ENCODE data around the gene ADAMTS16.

ADAMTS16 gene

GRCh38 chr5:5141625-5142525 is 1.7 kb downstream of the ADAMTS16 start:
- peak; percentile 26 for DNase-seq (ENCODE audit: low read depth)

DNA sequence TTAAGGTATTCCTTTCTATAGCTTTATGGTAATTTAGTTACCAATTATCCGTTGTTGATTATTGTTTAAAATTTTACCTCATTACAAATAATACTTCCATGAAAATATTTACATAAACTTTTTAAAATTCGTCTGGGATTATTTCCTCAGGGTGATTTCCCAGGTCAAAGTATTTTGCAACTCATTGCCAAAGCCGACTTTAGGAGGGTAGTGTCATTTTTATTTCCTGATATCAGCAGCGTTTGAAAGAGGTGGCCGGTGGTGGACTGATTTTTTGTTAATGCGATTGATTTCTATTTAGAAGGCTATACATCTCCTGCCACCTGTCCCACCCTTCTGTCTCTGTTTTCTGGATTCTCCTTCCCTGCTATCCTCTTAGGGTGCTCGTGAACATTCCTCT is 4.3 kb downstream of the ADAMTS16 start:
- no peak for DNase-seq (ENCODE audit: low read depth)

DNA sequence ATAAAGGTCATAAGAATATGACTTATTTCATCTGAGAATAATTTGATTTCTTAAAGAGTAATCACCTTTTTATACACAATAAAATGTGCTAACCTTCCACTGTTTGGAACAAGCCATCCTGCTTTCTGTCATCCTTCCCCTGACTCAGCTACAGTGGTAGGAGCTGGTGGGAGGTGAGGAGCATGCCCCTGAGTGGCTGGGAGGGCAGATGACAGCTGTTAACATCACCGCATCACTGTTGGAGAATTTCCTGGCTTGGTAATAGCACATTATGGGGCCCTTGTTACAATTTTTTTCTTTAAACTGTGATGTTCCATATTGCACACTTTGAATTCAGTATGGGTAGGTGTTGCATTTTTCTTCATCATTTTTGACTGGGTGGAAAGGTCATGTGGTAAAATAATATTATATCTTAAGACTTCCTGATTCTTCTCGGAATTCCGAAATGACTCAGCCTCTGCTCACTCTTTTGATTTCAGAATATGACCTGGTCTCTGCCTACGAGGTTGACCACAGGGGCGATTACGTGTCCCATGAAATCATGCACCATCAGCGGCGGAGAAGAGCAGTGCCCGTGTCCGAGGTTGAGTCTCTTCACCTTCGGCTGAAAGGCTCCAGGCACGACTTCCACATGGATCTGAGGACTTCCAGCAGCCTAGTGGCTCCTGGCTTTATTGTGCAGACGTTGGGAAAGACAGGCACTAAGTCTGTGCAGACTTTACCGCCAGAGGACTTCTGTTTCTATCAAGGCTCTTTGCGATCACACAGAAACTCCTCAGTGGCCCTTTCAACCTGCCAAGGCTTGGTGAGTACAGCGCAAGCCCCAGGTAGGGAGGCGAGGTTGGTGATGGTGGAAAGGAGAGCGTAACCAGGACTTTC is 5.8 kb downstream of the ADAMTS16 start:
- no peak for DNase-seq (ENCODE audit: low read depth)

GRCh38 chr5:5146530-5147160 is 6.5 kb downstream of the ADAMTS16 start:
- DNase-seq (ENCODE audit: low read depth): no peak

DNA sequence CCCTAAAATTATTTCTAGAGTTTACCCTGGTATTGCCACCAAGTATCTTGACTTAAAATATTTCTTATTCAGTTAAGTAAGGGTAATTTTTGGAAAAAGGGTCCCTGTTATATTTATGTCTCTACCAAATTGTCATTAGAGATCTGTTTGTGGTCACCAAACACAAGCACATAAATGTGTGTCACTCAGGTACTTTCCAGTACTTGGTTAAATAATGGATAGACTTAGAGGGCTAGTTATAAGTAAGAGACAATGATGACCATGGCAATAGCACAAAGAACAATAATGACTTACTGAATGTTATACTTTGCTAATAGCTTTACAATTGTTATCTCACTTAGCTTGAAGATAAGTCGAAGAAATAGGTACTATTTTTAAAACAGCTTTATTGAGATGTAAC is 9.0 kb downstream of the ADAMTS16 start:
- DNase-seq (ENCODE audit: low read depth): no peak

DNA sequence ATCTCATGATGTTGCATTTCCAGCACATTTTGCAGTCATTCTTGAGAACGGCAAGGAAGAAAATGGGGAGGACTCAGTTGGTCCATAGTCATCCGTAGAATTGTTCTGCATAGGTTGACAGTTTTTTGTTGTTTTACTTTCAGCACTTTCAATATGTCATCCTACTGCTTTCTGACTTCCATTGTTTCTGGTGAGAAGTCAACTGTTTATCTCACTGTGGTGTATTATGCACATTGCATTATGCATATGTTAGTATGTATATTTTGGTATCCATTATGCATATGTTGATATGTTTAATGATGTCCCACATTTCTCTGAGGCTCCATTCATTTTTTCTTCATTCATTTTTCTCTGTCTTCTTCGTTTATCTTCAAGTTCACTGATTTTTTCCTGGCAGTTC is 10.5 kb downstream of the ADAMTS16 start:
- no peak for DNase-seq (ENCODE audit: low read depth)

GRCh38 chr5:5154733-5155132 is 14.6 kb downstream of the ADAMTS16 start:
- no peak for DNase-seq (ENCODE audit: low read depth)

GRCh38 chr5:5155617-5156016 is 15.5 kb downstream of the ADAMTS16 start:
- no peak for DNase-seq (ENCODE audit: low read depth)

DNA sequence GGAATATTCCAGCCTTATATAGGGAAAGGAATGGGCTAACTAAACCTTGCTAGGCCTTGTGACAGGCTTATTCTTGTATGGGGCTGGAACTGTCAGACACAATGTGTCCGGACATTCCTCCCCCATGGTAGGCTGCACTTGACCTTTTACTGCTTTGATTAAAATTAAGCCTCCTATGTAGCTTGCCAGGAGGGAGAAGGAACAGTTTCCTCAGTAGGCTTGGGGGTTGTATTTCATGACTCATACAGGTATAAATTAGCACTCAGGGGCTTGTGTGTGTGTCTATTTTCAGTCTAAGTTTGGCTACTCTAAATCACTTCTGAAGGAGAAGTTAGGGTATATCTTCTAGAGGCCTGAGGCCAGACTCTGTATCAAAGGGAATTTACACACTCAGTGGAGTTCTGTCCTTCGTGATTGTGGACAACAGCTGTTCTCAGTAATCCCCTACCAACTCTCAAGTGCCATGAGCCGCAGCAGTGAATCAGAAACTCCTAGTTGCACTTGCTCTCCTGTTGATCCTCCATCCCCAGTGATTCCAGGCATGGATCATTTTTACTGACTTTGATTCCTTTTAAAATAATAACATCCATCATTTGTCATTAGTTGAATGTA is 16.4 kb downstream of the ADAMTS16 start:
- DNase-seq (ENCODE audit: low read depth): no peak

- DNase-seq (ENCODE audit: low read depth): no peak
Measured at GRCh38 chr5:5158472-5158895, 18.4 kb downstream of the ADAMTS16 start.

DNA sequence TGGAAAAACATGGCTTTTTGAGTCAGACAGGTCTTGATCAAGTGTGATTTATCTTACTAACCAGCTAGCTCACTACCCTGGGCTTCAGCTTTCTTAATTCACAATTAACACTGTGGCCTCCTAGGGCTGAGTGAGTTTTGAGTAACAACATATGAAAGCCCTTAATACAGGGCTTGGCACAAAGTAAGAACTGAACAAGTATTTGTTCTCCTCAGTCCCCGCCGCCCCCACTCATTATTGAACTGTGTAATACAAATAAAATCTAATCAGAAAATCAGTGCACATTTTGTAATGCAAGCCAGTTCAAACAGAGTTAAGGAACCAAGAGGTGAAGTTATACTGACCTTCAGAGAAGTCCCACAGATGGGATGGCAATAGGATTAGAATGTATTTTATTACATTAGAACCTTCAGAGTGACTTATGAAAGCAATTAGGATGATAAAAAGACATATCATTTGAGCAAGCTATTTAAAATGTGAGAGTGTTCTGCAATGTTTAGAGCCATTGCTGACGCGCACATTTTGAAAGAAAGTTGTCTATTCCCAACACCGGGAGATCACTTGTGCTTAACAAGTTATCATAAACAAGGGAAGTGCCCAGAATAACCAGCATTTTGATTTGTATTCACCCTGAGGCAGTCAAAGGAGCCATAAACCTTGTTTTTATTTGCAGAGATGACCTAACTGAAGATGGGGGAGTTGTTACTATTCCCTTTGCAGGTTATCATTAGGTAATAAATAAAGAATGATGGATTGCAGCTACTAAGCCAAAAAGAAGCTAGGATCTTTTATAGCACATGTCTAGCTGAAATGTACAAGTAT is 19.4 kb downstream of the ADAMTS16 start:
- DNase-seq (ENCODE audit: low read depth): no peak

- DNase-seq (ENCODE audit: low read depth): no peak
Measured at GRCh38 chr5:5164163-5164562, 24.0 kb downstream of the ADAMTS16 start.

DNA sequence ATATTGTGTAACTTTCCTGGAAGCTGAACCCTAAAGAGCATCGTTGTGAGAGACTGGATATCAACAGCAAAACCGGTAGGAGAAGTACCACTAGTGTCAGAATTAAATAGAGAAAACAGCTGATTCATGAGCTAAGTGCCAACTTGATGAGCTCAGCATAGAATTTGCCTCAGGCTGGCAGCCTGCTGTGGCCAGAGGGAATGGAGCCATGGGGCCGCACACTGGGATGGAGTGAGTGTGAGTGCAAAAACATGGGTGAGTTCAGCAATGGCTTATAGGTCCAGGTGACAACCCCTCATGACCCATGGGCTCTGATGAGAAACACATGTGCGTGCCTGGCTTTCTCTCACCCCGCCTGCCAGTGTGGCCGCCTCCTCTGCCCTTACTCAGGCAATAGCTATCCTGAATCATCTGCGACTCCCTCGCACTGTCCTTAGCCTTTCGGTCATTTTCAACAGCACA is 25.4 kb downstream of the ADAMTS16 start:
- no peak for DNase-seq (ENCODE audit: low read depth)

- DNase-seq (ENCODE audit: low read depth): no peak
Measured at GRCh38 chr5:5169466-5169865, 29.3 kb downstream of the ADAMTS16 start.

GRCh38 chr5:5178136-5178535 is 38.0 kb downstream of the ADAMTS16 start:
- DNase-seq (ENCODE audit: low read depth): no peak

DNA sequence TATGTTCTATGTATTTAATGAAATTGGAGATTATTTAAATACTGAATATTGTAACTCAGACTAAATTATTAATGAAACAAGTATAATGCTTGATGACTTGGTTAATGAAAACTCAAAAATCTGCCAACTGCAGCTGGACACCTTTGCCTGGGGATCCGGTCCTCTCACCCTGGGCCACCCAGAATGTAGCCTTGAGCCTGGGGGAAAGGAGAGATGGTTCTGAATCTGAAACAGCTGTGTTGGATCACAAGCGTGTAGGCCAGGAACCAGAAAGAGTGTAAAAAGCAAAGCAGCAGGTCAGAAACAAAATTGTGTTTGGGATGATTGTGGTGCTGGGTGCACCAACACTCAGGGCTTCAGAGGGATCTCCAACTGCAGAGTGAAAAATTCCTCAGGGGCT is 38.5 kb downstream of the ADAMTS16 start:
- DNase-seq (ENCODE audit: low read depth): no peak

- DNase-seq (ENCODE audit: low read depth): no peak
Measured at GRCh38 chr5:5179079-5179478, 38.9 kb downstream of the ADAMTS16 start.

GRCh38 chr5:5179597-5179996 is 39.5 kb downstream of the ADAMTS16 start:
- no peak for DNase-seq (ENCODE audit: low read depth)

DNA sequence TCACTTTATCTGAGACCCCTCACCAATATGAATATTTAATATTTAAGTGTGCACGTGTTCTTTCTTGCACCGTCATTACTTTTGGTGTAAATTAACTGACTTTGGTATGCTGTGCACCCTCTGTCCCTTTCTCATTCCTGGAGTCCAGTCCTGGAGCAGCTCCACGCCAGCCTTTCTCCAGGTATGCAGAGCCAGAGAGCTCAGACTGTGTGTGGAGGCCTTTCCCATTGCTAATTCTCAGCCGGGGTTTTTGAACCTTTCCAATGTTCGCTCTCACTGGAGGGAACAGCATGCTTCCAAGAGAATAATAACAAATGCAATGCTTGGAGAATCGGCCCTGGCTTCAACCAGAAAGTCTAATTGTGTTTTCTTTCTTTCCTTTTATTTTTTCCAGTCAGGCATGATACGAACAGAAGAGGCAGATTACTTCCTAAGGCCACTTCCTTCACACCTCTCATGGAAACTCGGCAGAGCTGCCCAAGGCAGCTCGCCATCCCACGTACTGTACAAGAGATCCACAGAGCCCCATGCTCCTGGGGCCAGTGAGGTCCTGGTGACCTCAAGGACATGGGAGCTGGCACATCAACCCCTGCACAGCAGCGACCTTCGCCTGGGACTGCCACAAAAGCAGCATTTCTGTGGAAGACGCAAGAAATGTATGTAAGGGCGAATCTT is 41.7 kb downstream of the ADAMTS16 start:
- DNase-seq (ENCODE audit: low read depth): no peak

DNA sequence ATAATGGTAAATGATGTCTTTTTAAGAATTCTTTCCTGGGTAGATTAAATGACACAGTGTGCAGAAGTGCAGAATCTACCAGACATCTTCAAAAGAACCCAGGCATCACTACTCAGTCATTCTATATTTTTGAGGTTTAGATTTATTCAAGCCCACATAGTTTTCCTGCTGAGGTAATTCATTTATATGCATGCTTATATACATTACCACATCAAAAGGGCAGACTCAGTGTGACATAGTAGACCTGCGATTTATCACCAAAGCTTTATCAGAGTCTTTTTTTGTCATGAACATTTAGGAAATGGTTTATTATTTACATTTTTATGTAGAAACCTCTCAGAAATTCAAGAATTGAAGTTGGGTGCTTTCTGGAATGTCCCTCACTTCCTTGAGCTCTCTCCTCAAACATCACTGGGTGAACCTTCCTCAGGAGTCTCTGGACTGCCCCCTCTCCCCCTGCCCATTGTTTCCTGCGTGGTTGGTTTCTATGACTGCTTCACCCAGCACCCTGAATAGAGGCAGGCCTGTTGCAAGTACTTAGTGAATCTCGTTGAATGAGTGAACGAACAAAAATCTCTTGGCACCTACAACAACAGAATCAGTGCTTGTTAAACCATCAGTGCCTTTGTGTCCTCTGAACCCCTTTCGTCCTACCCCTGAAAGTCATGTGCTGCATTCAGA is 42.5 kb downstream of the ADAMTS16 start:
- DNase-seq (ENCODE audit: low read depth): no peak

All from activated T-cell treated with anti-CD3 and anti-CD28 coated beads for 24 hours (primary cell).